SKM-1 (cell line): Measurements from ENCODE around the gene ABLIM3.

Source experiments
- DNase-seq: peaks from one replicate; lab custom pipeline; 2025; ENCODE audit not compliant: unreplicated experiment; lab: John Stamatoyannopoulos, UW

Gene ABLIM3

GRCh38 chr5:149141224-149141956 lies at the start of gene ABLIM3:
Gene ABLIM3 (plus strand): TSS chr5:149141493. CDS start chr5:149142096, 603 bp downstream.
- peak; percentile 42 for DNase-seq

- DNase-seq, result no peak
Observed at GRCh38 chr5:149093625-149094024, 47.7 kb upstream of the ABLIM3 start.

- DNase-seq, result no peak
Observed at GRCh38 chr5:149094996-149095395, 46.3 kb upstream of the ABLIM3 start.

GRCh38 chr5:149099920-149100319 lies 41.4 kb upstream of the ABLIM3 start:
- DNase-seq, result no peak

GRCh38 chr5:149100331-149100730 lies 41.0 kb upstream of the ABLIM3 start:
- DNase-seq, result no peak

- no peak for DNase-seq
Observed at GRCh38 chr5:149108651-149109280, 32.5 kb upstream of the ABLIM3 start.

GRCh38 chr5:149110406-149110805 lies 30.9 kb upstream of the ABLIM3 start:
- no peak for DNase-seq

- no peak for DNase-seq
Observed at GRCh38 chr5:149113669-149114068, 27.6 kb upstream of the ABLIM3 start.

GRCh38 chr5:149114403-149115312 lies 26.6 kb upstream of the ABLIM3 start:
- no peak for DNase-seq

GRCh38 chr5:149117970-149118369 lies 23.3 kb upstream of the ABLIM3 start:
- DNase-seq, result no peak

- no peak for DNase-seq
Observed at GRCh38 chr5:149118463-149118862, 22.8 kb upstream of the ABLIM3 start.

- DNase-seq, result no peak
Observed at GRCh38 chr5:149121145-149121544, 20.1 kb upstream of the ABLIM3 start.

- DNase-seq, result no peak
Observed at GRCh38 chr5:149123211-149123610, 18.1 kb upstream of the ABLIM3 start.

- DNase-seq, result no peak
Observed at GRCh38 chr5:149125386-149125891, 15.9 kb upstream of the ABLIM3 start.

- no peak for DNase-seq
Observed at GRCh38 chr5:149126906-149127305, 14.4 kb upstream of the ABLIM3 start.

- DNase-seq, result no peak
Observed at GRCh38 chr5:149127394-149127955, 13.8 kb upstream of the ABLIM3 start.

- peak; percentile 33 for DNase-seq
Observed at GRCh38 chr5:149128023-149128875, 13.0 kb upstream of the ABLIM3 start.

GRCh38 chr5:149129181-149129580 lies 12.1 kb upstream of the ABLIM3 start:
- no peak for DNase-seq

- DNase-seq, result no peak
Observed at GRCh38 chr5:149130121-149130914, 11.0 kb upstream of the ABLIM3 start.
